ENCODE results near the gene SF3B3. TPM values are rescaled to one million over a fixed set of nuclear protein-coding genes. Genes with fewer than 3 reads are reported as not detected.

Gene SF3B3
- total RNA-seq, 1 donor from 2014 or later, result 188 TPM

DNA sequence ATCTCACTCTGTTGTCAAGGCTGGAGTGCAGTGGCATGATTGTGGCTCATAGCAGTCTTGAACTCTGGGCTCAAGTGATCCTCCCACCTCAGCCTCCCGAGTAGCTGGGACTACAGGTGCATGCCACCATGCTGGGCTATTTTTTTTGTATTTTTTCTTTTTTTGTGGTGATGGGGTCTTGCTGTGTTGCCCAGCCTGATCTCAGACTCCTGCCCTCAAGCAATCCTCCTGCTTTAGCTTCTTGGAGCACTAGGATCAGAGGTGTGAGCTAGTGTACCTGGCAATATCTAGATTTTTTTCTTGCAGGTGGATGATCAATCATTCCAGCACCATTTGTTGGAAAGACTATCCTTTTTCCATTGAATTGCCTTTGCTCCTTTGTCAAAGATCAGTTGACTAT lies 69.9 kb downstream of the SF3B3 start:
- Histone ChIP-seq H3K27me3 (no peaks in the 10 kb centered on the region), H3K79me2 (ENCODE audit: low read depth) (no peaks in the 10 kb centered on the region), H3K27ac (no peak overlapping the region), H3K36me3 (no peaks in the 10 kb centered on the region), H3K4me2 (no peak overlapping the region), H3K4me3 (no peak overlapping the region), H3K9ac (no peak overlapping the region), H2AFZ (replicated peaks) (no peak overlapping the region), H4K20me1 (ENCODE audit: low read depth) (no peaks in the 10 kb centered on the region), H3F3A (ENCODE audit: low read depth) (no peaks in the 10 kb centered on the region), H3K9me3 (ENCODE audit: low read depth) (no peaks in the 10 kb centered on the region), H3K4me1 (no peaks in the 10 kb centered on the region)
- peaks cover 10% of the 10 kb centered on the region for H3K4me1 Mint-ChIP-seq
- peaks cover 4% of the 10 kb centered on the region for H3K27me3 Mint-ChIP-seq (ENCODE audit: insufficient read depth, low read depth)
- H3K9me3 Mint-ChIP-seq, result no peaks in the 10 kb centered on the region
- DNase-seq (ENCODE audit: low spot score), result no peak
- H3K4me3 Mint-ChIP-seq, result no peak overlapping the region
- no peak for TF ChIP-seq EZH2phosphoT487 (IDR thresholded peaks at IDR 0.05)
- TF ChIP-seq, protein P1, sequence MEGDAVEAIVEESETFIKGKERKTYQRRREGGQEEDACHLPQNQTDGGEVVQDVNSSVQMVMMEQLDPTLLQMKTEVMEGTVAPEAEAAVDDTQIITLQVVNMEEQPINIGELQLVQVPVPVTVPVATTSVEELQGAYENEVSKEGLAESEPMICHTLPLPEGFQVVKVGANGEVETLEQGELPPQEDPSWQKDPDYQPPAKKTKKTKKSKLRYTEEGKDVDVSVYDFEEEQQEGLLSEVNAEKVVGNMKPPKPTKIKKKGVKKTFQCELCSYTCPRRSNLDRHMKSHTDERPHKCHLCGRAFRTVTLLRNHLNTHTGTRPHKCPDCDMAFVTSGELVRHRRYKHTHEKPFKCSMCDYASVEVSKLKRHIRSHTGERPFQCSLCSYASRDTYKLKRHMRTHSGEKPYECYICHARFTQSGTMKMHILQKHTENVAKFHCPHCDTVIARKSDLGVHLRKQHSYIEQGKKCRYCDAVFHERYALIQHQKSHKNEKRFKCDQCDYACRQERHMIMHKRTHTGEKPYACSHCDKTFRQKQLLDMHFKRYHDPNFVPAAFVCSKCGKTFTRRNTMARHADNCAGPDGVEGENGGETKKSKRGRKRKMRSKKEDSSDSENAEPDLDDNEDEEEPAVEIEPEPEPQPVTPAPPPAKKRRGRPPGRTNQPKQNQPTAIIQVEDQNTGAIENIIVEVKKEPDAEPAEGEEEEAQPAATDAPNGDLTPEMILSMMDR (IDR thresholded peaks at IDR 0.05), result no peak
- no peak for TF ChIP-seq EZH2 (IDR thresholded peaks at IDR 0.05)
- H3K27ac Mint-ChIP-seq, result no peak overlapping the region
- no peaks in the 10 kb centered on the region for H3K36me3 Mint-ChIP-seq

DNA sequence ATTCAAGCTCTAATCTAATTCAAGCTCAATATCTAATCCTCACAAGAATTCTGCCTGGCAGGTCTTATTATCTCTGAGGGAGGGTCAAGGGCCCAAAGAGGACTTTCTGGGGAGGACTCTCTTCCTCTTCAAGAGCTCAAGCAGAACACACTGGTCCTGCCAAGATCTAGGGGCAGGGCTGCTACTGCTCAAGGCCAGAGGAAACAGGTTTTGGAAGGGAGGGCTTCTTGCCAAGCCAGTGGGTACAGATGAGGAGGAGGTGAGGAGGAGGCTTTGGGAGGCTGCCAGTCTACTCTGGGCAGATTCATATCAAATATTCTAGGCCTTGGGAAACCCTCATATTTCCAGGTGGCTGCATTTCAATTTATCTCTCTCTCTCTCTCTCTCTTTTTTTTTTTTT lies 71.0 kb downstream of the SF3B3 start:
- Histone ChIP-seq H3K79me2 (ENCODE audit: low read depth) (no peaks in the 10 kb centered on the region), H3K27ac (no peak overlapping the region), H3K9me3 (ENCODE audit: low read depth) (no peaks in the 10 kb centered on the region), H3K27me3 (no peaks in the 10 kb centered on the region), H2AFZ (replicated peaks) (no peak overlapping the region), H3K4me2 (no peak overlapping the region), H3K4me3 (no peak overlapping the region), H3K4me1 (no peaks in the 10 kb centered on the region), H3K36me3 (no peaks in the 10 kb centered on the region), H4K20me1 (ENCODE audit: low read depth) (no peaks in the 10 kb centered on the region), H3K9ac (no peak overlapping the region), H3F3A (ENCODE audit: low read depth) (no peaks in the 10 kb centered on the region)
- TF ChIP-seq EZH2 (IDR thresholded peaks at IDR 0.05), result no peak
- TF ChIP-seq, protein P1 (IDR thresholded peaks at IDR 0.05), result no peak
- no peak for TF ChIP-seq EZH2phosphoT487 (IDR thresholded peaks at IDR 0.05)
- no peak overlapping the region for H3K4me3 Mint-ChIP-seq
- H3K27ac Mint-ChIP-seq, result no peak overlapping the region
- H3K9me3 Mint-ChIP-seq, result no peaks in the 10 kb centered on the region
- no peaks in the 10 kb centered on the region for H3K36me3 Mint-ChIP-seq
- peaks cover 10% of the 10 kb centered on the region for H3K4me1 Mint-ChIP-seq
- peaks cover 4% of the 10 kb centered on the region for H3K27me3 Mint-ChIP-seq (ENCODE audit: insufficient read depth, low read depth)
- DNase-seq (ENCODE audit: low spot score), result no peak

DNA sequence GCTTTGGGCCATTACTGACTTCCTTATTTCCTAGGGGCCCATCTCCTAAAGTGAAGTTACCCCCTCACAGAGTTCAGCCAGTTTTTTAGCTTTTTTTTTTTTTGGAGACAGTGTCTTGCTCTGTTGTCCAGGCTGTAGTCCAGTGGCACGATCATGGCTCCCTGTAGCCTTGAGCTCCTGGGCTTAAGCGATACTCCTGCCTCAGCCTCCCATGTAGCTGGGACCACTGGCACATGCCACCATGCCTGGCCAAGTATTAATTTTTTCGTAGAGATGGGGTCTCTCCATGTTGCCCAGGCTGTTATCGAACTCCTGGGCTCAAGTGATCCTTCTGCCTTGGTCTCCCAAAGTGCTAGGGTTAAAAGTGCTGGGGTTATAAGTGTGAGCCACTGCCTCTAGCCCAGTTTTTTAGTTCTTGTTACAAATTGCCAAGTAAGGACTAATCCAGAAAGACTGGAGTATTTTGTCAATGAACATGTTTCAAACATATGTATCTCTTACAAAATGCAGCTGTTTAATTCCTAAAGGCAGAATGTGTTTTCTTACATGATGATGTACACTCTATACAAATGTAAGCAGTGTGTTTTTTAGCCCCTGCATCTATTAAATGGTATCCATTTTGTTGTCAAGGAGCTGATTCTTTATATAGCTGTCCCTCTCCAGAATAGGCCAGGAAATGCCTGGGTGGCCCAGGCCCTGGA lies 73.7 kb downstream of the SF3B3 start:
- Histone ChIP-seq H3K36me3 (no peaks in the 10 kb centered on the region), H3K9ac (no peak overlapping the region), H3K4me2 (no peak overlapping the region), H3F3A (ENCODE audit: low read depth) (no peaks in the 10 kb centered on the region), H3K9me3 (ENCODE audit: low read depth) (no peaks in the 10 kb centered on the region), H3K4me3 (no peak overlapping the region), H3K27ac (no peak overlapping the region), H3K4me1 (no peaks in the 10 kb centered on the region), H2AFZ (replicated peaks) (no peak overlapping the region), H3K27me3 (no peaks in the 10 kb centered on the region), H4K20me1 (ENCODE audit: low read depth) (no peaks in the 10 kb centered on the region), H3K79me2 (ENCODE audit: low read depth) (no peaks in the 10 kb centered on the region)
- DNase-seq (ENCODE audit: low spot score), result no peak
- Mint-ChIP-seq H3K27me3 (ENCODE audit: insufficient read depth, low read depth) (peaks cover 4% of the 10 kb centered on the region), H3K27ac (no peak overlapping the region), H3K4me1 (no peaks in the 10 kb centered on the region), H3K9me3 (no peaks in the 10 kb centered on the region), H3K36me3 (no peaks in the 10 kb centered on the region), H3K4me3 (no peak overlapping the region)
- no peak for TF ChIP-seq EZH2 (IDR thresholded peaks at IDR 0.05)
- no peak for TF ChIP-seq EZH2phosphoT487 (IDR thresholded peaks at IDR 0.05)
- TF ChIP-seq, protein P1 (IDR thresholded peaks at IDR 0.05), result no peak
